Measurements from ENCODE around the gene PDZRN4.
"Not testable (repeated sequence)": the region's sequence is repeated elsewhere in the genome, so short reads cannot be mapped to it uniquely, and the experiment has no call there.

The PDZRN4 gene

DNA sequence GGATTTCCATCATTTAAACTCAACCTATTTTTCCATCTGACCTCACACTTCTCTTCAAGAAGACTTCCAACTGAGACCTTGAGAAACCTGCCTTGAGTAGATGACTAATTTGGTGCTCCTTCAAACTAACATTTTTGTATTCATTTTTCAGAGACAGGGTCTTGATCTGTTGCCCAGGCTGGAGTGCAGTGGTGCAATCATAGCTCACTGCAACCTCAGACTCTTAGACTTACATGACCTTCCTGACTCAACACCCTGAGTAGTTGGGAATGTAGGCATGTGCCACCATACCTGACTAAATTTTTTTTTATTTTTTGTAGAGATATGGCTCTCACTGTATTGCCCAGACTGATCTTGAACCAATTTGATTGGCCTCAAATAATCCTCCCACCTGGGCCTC is 389.9 kb downstream of the PDZRN4 start:
- DNase-seq = no peak

DNA sequence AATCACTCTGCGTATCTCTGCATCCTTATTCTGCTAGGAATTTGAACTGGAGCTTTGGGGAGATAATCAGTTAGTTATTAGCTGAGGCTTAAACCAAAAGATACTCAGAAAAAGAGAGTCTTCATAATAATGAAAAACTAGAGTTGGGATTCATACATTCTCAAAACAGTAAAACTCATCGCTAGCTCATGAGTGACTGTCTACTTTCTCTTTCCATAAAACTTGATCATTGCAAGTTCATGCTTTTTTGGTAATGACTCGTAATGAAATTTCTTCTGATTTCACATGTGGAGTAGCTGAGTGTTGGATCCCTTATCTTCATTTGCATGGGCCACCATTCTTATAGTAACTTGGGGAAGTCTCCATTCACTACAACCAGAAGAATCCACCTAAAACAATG is 397.7 kb downstream of the PDZRN4 start:
- DNase-seq = no peak

- DNase-seq = no peak
These were observed 399.5 kb downstream of the PDZRN4 start for GRCh38 chr12:41587574-41587973.

- DNase-seq = no peak
These were observed 401.8 kb downstream of the PDZRN4 start for GRCh38 chr12:41589878-41590277.

DNA sequence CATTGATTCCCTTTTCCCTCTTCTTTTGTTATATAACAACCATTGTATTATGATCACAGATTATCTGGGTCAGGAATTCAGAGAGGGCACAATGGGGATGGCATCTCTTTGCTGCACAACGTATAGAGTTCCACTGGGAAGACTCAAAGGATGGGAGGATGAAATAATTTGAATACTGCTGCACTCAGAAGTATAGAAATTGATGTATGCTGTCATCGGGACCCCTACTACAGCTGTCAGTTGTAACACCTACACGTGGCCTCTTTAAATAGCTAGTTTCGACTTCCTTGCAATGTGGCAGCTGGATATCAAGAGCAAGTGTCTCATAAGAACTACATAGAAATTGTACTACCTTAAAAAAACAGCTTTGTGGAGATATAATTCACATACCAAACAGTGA is 408.1 kb downstream of the PDZRN4 start:
- DNase-seq = no peak

GRCh38 chr12:41604830-41605229 is 416.7 kb downstream of the PDZRN4 start:
- DNase-seq = no peak

- DNase-seq = no peak
These were observed 417.6 kb downstream of the PDZRN4 start for GRCh38 chr12:41605545-41606305.

DNA sequence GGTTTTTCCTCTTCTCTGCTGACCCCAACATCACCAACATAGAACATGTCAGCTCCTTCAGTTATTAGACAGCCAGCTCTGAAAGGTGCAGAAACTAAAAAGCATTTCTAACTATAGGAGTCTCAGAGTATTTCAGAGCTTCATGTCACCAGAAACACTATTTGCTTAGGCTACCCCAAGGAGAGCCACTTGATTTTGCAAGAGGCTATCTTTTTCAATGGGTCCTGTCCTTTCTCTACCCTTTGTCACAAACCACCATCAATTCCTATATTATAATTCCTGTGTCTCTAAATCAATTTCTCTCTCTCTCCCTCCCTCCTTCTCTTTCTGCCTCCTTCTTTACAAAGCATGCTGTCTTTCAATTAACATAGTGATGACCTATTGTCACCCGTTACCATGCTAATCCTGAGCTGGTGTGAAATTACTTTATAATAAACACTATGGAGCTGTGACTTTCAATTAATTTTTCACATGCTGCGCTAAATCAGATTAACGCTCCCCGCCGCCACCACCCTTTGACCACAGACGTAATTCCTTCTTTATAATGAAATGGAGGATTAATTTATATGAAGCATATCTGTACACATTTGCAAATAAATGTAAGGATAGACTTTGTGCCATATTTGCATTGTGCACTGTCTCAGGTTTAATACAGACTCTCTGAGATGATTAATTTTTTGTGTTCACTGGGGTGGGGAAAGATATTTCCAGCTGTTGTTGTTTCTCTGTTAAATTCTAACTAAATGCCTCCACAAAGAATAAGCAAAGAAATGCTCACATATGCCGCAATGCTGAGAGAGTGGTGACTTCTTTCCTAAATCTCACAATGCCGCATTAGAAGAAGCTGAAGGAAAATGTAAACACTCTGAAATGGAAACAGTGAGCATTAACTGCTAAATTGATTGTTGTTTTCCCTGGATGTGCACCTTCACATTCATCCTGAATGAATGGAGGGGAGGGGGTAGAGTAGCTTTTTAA is 418.6 kb downstream of the PDZRN4 start:
- DNase-seq = no peak

DNA sequence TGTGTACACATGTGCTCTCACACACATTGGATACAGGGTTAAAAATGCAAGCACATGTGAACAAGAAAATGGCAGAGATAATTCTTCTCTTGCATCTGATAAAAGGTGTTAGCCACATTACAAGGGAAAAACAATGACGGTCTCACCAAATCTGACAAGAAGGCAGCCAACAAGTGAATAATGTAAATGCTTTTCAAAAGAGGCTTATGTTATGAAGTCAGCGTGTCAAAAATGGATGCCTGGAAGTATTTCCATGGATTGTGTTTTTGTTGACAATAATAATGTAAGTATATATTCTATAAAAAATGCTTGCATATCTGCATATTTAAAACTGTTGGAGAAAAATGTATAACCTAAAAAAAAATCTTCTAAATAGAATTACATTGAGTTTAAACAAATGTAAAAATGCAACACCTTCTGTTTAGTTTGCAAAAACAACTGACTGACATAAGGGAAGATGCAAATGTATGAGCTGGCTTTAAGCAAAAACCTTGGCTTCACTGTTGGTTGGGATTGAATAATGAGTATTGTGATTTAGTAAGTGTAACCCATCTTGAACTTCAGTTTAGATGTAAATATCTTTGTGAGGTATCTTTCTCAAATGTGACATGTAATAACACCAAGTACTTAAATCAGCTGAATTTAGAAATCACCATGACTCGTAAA is 424.9 kb downstream of the PDZRN4 start:
- DNase-seq = no peak

DNA sequence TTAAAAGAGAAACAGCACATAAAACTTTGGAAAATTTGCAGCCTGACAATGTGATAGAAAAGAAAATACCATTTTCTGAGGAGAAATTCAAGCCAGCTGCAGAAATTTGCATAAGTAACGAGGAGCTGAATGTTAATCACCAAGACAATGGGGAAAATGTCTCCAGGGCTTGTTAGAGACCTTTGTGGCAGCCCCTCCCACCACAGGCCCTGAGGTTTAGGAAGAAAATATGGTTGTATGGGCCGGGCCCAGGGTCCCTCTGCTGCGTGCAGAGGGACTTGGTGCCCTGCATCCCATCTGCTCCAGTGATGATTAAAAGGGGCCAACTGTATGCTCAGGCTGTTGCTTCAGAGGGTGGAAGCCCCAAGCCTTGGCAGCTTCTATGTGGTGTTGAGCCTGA is 427.1 kb downstream of the PDZRN4 start:
- DNase-seq = not testable (repeated sequence)

DNA sequence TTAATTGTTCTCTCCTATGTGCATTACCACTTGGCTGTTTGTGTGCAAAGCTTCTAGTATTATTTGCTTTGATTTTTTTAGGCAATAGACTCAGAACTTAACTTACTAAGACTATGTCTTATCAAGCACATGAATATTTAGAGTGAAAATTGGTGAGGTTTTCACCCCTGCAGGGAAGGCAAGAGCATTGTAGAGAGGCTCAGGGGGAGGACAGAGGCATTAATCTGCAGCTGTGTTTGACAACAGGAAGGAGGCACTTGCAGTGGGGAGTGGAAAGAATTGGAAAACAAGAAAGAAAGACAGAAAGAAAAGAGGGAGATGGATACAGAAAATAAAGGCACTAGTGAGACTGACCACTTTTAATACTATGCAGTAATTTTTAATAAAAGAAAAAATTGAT is 431.6 kb downstream of the PDZRN4 start:
- no peak for DNase-seq

DNA sequence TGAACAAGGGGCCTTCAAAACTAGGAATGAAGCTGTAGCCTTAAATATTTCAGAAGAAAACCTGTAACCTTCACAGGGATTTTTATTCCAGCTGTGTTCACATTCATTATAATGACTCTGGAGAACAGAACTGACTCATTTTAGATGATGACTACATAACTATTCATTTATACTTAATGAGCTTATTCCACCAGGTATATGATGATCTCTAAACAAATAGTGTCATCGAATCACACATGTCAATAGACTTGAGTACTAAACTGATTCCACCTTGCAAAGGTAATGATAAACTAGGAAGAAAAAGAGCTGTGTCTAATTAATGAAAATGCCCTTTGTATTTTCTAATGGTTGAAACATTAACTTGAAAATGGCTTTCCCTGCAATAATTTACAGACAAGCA is 433.2 kb downstream of the PDZRN4 start:
- no peak for DNase-seq
